HG02588 (cell line): Measurements from ENCODE around the gene TFEB.

Source experiments
- ATAC-seq: cut with Tn5 transposase; IDR thresholded peaks from one replicate; pipeline ENCODE4 v1.9.1; 2021; ENCODE audit warnings: mild to moderate bottlenecking, moderate library complexity; ENCODE audit not compliant: unreplicated experiment

TFEB gene

GRCh38 chr6:41707565-41708200, 27.7 kb downstream of the TFEB start:
- no peak for ATAC-seq

DNA sequence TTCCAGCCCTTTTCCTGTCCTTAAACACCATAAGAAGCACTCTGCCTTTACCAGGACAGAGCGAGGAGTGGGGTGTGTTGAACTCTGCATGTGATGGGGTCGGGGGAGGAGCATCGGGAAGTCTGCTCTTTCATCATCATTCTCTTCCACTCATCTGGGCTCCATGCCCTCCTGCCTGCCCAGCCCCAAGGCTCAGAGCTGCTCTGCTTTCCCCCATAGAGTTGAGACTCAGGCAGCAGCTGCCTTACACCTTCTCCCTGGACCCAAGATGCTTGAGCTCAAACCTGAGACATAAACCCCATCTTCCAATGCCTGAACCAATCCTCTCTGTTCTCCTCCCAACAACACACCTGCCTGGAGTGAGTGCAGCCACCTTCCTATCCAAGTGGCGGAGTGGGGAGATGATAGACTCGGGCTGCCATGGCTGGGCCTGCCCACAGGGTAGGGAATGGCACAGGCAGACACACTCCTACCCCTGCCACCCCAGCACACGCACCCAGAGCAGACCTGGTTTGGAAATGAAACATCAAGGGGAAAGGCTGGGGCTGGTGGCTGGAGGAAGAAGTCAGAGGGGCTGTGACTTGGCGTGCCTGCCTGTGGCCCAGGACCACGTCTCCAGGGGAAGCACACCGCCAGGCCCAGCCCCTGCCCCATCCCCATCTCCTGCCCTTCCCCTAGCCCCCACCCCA, 28.4 kb downstream of the TFEB start:
- no peak for ATAC-seq

DNA sequence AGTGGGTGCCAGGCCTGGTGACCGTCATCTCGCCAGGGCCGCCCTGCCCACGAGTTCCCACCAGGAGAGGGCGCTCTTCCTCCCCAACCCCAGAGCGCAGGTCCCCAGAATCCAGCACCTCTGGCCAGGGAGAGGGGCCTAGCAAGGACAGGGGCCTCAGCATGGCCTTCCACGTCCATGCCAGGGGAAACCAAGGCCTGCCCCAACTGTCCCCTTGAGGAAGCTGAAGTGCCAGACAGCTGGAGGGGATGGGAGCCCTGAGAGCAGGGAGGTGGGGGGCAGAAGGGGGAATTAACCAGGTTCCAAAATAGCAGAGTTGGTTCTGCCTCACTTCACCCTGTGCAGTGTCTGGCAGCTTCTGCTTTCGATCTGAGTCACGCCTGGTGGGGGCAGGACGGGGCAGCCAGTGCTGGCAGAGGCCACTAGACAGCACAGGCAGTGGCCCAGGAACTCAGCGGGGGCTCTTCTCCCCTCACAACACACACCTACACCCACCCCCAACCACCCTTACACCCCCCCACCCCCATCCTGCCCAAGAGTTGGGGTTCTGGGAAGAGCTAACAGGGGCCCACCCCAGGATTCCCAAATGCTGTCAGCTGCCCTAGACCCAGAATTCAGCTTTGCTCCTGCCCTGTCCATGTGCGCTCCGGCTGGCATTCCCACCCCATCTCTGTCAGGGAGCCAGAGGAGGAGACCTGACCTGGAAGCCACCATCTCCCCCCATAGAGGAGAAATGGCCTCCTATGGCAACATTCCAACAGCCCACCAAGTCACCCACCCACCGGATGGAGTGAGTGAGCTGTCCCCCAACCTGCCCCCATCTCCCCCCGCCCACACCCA, 29.2 kb downstream of the TFEB start:
- ATAC-seq, result peak; percentile 62

DNA sequence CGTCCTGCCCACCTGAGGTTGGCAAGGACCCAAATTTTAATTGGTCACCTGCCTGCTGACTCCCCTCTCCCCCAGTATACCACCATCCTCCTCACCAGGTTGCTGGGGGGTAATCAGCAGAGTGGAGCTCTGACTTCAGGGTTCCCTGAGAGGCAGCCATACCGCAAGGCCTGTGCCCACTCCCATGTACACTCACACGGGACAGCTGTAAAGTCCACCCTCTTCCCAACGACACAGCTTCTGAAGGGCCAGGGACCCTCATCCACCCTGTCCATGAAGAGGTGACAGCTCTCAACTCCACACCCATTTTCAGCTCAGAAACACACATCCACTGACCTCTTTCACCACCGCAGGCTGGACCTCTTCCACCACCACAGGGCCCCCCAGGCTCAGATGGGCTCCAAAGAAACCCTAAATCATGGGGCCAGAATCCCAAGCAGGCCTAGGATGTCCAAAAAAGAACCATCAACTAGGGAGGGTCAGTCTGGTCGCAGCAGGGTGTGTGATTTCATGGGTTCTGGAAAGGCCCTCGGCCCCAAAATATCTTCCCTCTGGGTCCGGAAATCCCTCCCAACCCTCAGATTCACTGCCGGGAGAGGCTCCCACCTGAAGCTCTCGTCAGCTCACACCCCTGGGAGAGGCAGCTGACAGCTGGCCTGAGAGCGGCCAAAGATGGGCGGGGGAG, 30.0 kb downstream of the TFEB start:
- no peak for ATAC-seq

- ATAC-seq, result no peak
Measured at GRCh38 chr6:41704656-41705310, 30.6 kb downstream of the TFEB start.

DNA sequence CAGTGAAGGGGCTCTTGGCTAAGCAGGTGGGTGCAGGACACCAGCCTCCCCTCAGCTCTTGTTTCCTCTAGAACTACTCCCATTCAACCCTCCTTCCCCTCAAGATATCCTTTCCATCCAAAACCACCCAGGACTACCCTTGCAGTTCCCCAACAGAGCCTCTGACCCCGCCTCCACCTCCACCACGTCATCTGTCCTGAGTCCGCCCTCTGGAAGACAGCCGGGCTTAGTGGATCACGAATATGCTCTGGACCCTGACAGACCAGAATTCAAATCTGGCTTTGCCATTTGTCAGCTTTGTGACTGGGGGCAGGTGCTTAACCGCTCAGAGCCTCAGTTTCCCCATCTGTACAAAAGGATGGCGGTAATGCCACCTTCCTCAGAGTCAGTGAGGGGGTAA, 31.4 kb downstream of the TFEB start:
- ATAC-seq, result no peak

GRCh38 chr6:41702771-41703494, 32.5 kb downstream of the TFEB start:
- no peak for ATAC-seq

DNA sequence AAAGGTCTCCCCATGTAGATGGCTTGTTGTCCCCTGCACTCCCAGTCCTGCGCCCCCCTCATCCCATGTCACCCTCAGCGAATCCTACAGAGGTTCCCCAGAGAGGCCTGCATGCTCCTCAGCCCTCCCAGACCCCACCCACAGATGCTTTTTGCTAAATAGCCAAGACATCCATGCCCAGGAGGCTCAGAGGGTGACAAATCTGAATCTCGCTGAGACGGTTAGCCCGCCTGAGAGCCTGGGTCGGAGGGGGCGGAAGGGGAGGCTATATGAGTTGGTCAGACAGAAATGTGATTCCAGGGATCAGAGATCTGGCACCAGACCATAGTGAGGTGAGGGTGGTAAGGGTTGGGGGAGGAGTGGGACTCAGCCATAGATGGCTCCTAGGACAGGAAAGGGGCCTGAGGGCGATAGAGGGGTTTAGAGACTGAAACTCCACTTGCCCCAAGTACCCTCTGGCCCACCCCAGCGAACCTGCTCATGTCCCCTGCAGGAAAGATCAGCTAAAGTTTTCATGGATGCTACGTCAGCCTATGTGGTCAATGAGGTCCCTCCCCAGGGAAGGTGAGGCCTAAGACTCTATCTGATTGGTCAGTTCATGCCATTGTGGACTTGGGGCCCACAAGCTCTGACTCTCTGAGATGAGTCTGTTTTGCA, 33.2 kb downstream of the TFEB start:
- ATAC-seq, result no peak

- no peak for ATAC-seq
Measured at GRCh38 chr6:41700463-41701347, 34.7 kb downstream of the TFEB start.

DNA sequence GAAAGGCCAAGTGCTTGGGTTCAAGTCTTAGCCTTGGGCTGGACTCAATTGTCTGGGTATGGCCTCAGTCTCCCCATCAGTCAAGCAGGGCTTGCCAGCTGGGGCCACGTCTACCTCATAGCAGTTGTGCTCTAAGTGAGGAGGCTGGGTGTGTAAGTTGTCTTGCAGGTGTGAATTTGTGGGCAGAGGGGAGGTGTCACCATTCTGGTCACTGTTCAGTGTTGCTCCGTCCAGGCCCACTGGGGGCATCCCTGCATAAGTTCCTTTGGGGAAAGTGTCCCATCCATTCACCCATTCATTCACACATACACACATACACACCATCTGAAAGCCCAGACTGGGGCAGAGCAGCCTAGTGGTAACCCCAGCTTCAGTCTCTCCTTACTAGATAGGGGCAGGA, 36.3 kb downstream of the TFEB start:
- no peak for ATAC-seq

DNA sequence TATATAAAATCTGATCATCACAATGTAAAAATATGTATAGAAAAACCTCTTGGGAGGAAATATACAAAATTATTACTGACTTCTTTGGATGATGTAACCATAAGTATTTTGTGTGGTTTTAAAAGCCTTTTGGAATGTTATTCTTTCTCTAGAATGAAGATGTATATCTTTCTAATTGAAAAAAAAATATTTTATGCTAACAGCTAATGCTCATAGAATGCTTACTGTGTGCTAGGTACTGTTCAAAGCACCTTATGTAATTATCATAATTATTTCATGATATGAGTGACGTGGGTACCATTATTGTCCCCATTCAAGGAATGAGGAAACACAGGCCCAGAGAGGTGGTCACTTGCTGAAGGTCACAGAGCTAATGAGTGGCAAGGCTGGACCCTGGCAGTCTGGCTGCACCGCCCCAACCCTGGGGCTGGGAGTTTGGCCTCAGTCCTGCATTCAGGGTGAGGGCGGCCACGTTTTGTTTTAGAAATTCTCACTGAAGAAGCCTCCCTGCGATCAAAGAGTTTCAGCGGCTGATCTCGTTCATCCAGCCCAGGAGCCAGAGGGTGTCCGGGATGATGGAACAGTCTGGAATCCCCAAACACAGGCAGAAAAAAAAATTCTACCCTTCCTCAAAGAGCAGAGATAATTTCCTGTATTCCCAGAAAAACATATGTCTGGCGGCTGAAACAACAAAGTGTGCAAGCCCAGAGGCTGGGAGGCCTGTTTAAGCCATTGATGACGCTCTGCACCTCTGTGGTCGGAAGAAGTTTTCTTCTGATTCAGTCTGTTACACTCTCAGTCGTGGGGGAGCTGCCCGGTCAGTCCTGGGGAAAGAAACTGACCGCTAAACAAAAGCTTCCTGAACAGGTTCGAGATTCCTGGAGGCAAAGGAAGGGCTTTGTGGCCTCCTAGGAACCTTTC, 37.3 kb downstream of the TFEB start:
- ATAC-seq, result no peak

DNA sequence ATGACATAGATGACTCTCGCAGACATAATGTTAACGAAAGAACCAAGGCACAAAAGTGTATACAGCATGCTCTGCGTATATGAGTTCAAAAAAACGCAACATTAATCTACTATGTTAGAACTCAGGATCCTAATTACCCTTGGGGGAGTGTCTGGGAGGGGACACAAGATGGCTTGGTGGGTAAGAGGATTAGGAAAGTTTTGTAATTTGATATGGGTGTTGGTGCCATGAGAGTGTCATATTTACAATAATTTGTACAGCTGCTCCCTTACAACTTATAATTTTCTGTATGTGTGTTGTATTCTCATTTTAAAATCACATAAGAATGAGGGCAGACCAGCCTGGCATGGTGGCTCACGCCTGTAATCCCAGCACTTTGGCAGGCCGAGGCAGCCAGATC, 38.6 kb downstream of the TFEB start:
- ATAC-seq, result no peak

DNA sequence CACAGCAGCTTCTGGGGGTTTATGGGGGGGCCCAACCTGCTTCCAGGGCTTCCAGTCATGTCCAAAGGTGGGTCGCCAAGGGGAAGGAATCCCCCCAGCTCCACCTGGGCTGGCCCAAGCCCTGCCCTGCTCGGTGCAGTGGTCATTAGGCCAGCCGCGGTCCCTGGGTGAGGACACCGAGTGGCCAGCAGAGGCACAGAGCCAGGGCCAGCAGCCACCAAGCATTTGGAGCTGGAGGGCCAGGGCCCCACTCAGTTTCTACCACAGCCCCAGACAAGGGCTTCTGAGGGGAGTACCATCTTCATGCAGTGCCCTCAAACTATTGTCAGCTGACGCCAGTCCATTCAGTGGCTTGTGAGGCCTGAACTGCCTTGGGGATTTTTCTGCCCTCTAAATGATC, 39.6 kb downstream of the TFEB start:
- no peak for ATAC-seq

- ATAC-seq, result no peak
Measured at GRCh38 chr6:41694815-41695526, 40.4 kb downstream of the TFEB start.

GRCh38 chr6:41693281-41694240, 41.8 kb downstream of the TFEB start:
- no peak for ATAC-seq

DNA sequence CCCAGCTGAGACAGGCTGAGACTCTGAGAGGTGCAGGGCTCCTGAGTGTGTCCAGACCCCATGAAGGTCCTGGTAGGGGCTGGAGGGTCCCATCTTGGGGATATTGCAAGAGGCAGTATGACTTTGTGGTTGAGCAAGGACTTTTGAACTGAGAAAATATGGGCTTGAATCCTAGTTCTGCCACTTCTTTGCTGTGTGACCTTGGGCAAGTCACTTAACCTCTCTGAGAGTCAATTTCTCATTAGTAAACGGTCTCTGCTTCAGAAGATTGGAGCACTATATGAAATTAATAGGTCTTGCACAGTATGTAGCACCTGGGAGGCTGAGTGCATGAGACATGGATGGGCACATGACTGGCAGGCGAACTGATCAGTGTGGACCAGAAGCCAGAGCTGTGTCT, 42.7 kb downstream of the TFEB start:
- ATAC-seq, result no peak
